Sigmoid colon (tissue), 7 donors: ENCODE measurements around the gene FBXO42. TPM values are rescaled to one million over a fixed set of nuclear protein-coding genes. Genes with fewer than 3 reads are reported as not detected.

Experiments used
- DNase-seq: peaks from one replicate; pipeline ENCODE4 v3.0.0-alpha.2; 2019
- H3K27ac ChIP-seq, 4 donors: fragments of 200-600 bp; sonication (generic); one replicate each; pipeline ENCODE4 v1.5.1; 2016 to 2019; ENCODE audit warnings: mild to moderate bottlenecking in 1 of 4
- H3K27me3 ChIP-seq, 3 donors: fragments of 200-600 bp; sonication (generic); one replicate each; pipeline ENCODE4 v1.5.1; 2019; ENCODE audit warnings: mild to moderate bottlenecking in 1 of 3
- H3K36me3 ChIP-seq, 4 donors: fragments of 200-600 bp; sonication (generic); one replicate each; pipeline ENCODE4 v1.5.1; 2016 to 2019
- H3K4me1 ChIP-seq, 4 donors: fragments of 200-600 bp; sonication (generic); one replicate each; pipeline ENCODE4 v1.5.1; 2017 to 2019
- H3K4me3 ChIP-seq, 4 donors: fragments of 200-600 bp; sonication (generic); one replicate each; pipeline ENCODE4 v1.5.1; 2017 to 2019; ENCODE audit warnings: mild to moderate bottlenecking in 2 of 4, moderate library complexity in 1 of 4
- H3K9me3 ChIP-seq, 4 donors: fragments of 200-600 bp in 3 of 4; sonication (generic) in 3 of 4; one replicate each; pipeline versions ENCODE4 v1.5.1 to v1.6.1; 2013 to 2019
- CTCF ChIP-seq, 4 experiments: fragments of 450-650 bp in 3 of 4; fragments of 200-600 bp in 1 of 4; IDR thresholded peaks; one replicate each; pipeline ENCODE4 v1.5.1; 2016 to 2019; ENCODE audit warnings: antibody characterized with exemption in 4 of 4, mild to moderate bottlenecking in 3 of 4, moderate library complexity in 2 of 4
- EP300 ChIP-seq, 4 donors: sonication (generic); formaldehyde crosslinking; IDR thresholded peaks; one replicate each; pipeline ENCODE4 v1.6.1; 2017; ENCODE audit warnings: antibody characterized with exemption in 4 of 4
- POLR2A ChIP-seq, 2 donors: fragments of 450-650 bp; IDR thresholded peaks; one replicate each; pipeline ENCODE4 v1.6.1; 2016; ENCODE audit warnings: antibody characterized with exemption in 2 of 2, mild to moderate bottlenecking in 2 of 2, moderate library complexity in 2 of 2
- POLR2AphosphoS5 ChIP-seq, 4 donors: sonication (generic); formaldehyde crosslinking; IDR thresholded peaks; one replicate each; pipeline ENCODE4 v1.6.1; 2017; ENCODE audit warnings: antibody characterized with exemption in 4 of 4
- WGBS, 2 donors: extraction: QIAGEN DNeasy Blood & Tissue Kit; methylation state at CpG; one replicate each; pipeline ENCODE4 v1.1.7; 2013; 5-methylcytosine and 5-hydroxymethylcytosine counted together
- intact Hi-C: fragments of 100-400 bp; cut with DNase I; formaldehyde crosslinking; loops from one replicate; pipeline ENCODE4 v1.15.1; 2023
- polyA plus RNA-seq, 3 donors: library from polyadenylated mRNA; stranded (reverse); fragments of 200-250 nt; gene quantifications; one replicate each; pipeline ENCODE4 v1.2.3, GENCODE V29; 2013
- total RNA-seq, 4 donors: library from RNA; depleted of rRNA; stranded (reverse); fragments of >200 nt; gene quantifications; one replicate each; pipeline ENCODE4 v1.1.0, GENCODE V29; 2016
- donor health status: healthy with polysubstance abuse.
- donor health status: Bipolar disorder and iron deficiency.
- donor health status: healthy.

Gene FBXO42
- total and polyA plus RNA-seq, 7 donors, result 8.8 to 29.6 (median 16.6) TPM

GRCh38 chr1:16374266-16374665, 22.0 kb upstream of the FBXO42 start:
- Histone ChIP-seq H3K27me3 (no peaks in the 10 kb centered on the region), H3K9me3 (no peaks in the 10 kb centered on the region), H3K4me1 (peaks cover 0 to 89% (median 87%) of the 10 kb centered on the region in 4 donors), H3K27ac (peak overlapping the region in 1 of 4 donors; percentile 35), H3K4me3 (no peak overlapping the region), H3K36me3 (no peaks in the 10 kb centered on the region)
- WGBS, 2 donors, result 82 to 87% methylated on average over 3 of the region's 3 CpGs
- DNase-seq, result no peak
- TF ChIP-seq POLR2A (IDR thresholded peaks at IDR 0.05), result no peak
- no peak for TF ChIP-seq CTCF (IDR thresholded peaks at IDR 0.05)
- no peak for TF ChIP-seq POLR2AphosphoS5 (IDR thresholded peaks at IDR 0.05)
- TF ChIP-seq EP300 (IDR thresholded peaks at IDR 0.05), result no peak
- intact Hi-C loops, result no loop called here

- no peak for DNase-seq
- no peaks in the 10 kb centered on the region for H3K27me3 ChIP-seq
- no peaks in the 10 kb centered on the region for H3K36me3 ChIP-seq
- no peak overlapping the region for H3K27ac ChIP-seq
- H3K4me1 ChIP-seq, result peaks cover 0 to 93% (median 89%) of the 10 kb centered on the region in 4 donors
- no peaks in the 10 kb centered on the region for H3K9me3 ChIP-seq
- H3K4me3 ChIP-seq, result no peak overlapping the region
- intact Hi-C loops, result no loop called here
- WGBS, 2 donors, result 87 to 92% methylated on average over 3 of the region's 3 CpGs
- TF ChIP-seq EP300 (IDR thresholded peaks at IDR 0.05) (no peak), CTCF (IDR thresholded peaks at IDR 0.05) (no peak), POLR2A (IDR thresholded peaks at IDR 0.05) (no peak), POLR2AphosphoS5 (IDR thresholded peaks at IDR 0.05) (no peak)
These were observed 20.4 kb upstream of the FBXO42 start for GRCh38 chr1:16372535-16373285.

- Histone ChIP-seq H3K9me3 (no peaks in the 10 kb centered on the region), H3K27ac (peak overlapping the region in 1 of 4 donors; percentile 15), H3K4me3 (no peak overlapping the region), H3K27me3 (no peaks in the 10 kb centered on the region), H3K4me1 (peaks cover 0 to 83% (median 79%) of the 10 kb centered on the region in 4 donors), H3K36me3 (no peaks in the 10 kb centered on the region)
- intact Hi-C loops, result no loop called here
- DNase-seq, result no peak
- TF ChIP-seq POLR2AphosphoS5 (IDR thresholded peaks at IDR 0.05), result no peak
- no peak for TF ChIP-seq CTCF (IDR thresholded peaks at IDR 0.05)
- no peak for TF ChIP-seq POLR2A (IDR thresholded peaks at IDR 0.05)
- TF ChIP-seq EP300 (IDR thresholded peaks at IDR 0.05), result no peak
- 78 to 90% methylated on average over 5 of the region's 5 CpGs for WGBS, 2 donors
These were observed 19.4 kb upstream of the FBXO42 start for GRCh38 chr1:16371725-16372124.

GRCh38 chr1:16369821-16370220, 17.5 kb upstream of the FBXO42 start:
- TF ChIP-seq POLR2A (IDR thresholded peaks at IDR 0.05) (no peak), CTCF (IDR thresholded peaks at IDR 0.05) (no peak), EP300 (IDR thresholded peaks at IDR 0.05) (no peak), POLR2AphosphoS5 (IDR thresholded peaks at IDR 0.05) (no peak)
- no peaks in the 10 kb centered on the region for H3K9me3 ChIP-seq
- no peaks in the 10 kb centered on the region for H3K36me3 ChIP-seq
- DNase-seq, result no peak
- no peaks in the 10 kb centered on the region for H3K27me3 ChIP-seq
- WGBS, 2 donors, result 93 to 96% methylated on average over 4 of the region's 4 CpGs
- peaks cover 0 to 70% (median 66%) of the 10 kb centered on the region in 4 donors for H3K4me1 ChIP-seq
- peak overlapping the region in 1 of 4 donors; percentile 5 for H3K27ac ChIP-seq
- no peak overlapping the region for H3K4me3 ChIP-seq
- intact Hi-C loops, result loop anchor here (1.0 to 10.0 kb wide), 2 partner anchors 70 to 165 kb away; partner anchors contain the start of gene NECAP2
